ENCODE measurements around the gene DCLK2. TPM values are rescaled to one million over a fixed set of nuclear protein-coding genes. Genes with fewer than 3 reads are reported as not detected.

DCLK2 gene
- polyA plus RNA-seq, 1 of the 3 experiments (the other 2 are of a cell fraction), result 10.1 TPM

- Histone ChIP-seq H3K9me3 (no peaks in the 10 kb centered on the region), H3K9ac (no peak overlapping the region), H3K36me3 (replicated peaks in 1 of 2; ENCODE audit: control insufficient read depth in 1 of 2, insufficient read depth in 2 of 2, low read length in 1 of 2) (peaks cover 3 to 12% of the 10 kb centered on the region in 2 experiments), H3K9me2 (no peaks in the 10 kb centered on the region), H3K27ac (ENCODE audit: low read depth in 2 of 2, low read length in 1 of 2) (peak overlapping the region in 1 of 2 experiments; percentile 50; a peak in 2 of 4 replicates), H2AFZ (ENCODE audit: low read depth) (no peak overlapping the region), H3K4me3 (ENCODE audit: low read depth in 2 of 2, low read length in 1 of 2) (peak overlapping the region; percentile 83 to 92; a peak in 3 of 4 replicates), H3K27me3 (ENCODE audit: insufficient read depth) (no peaks in the 10 kb centered on the region), H3F3A (replicated peaks; ENCODE audit: insufficient read depth) (peaks cover 21% of the 10 kb centered on the region), H3K79me2 (ENCODE audit: insufficient read depth) (peaks cover 78% of the 10 kb centered on the region), H3K4me1 (ENCODE audit: control insufficient read depth in 1 of 2, insufficient read depth in 2 of 2, low read depth in 1 of 2, low read length in 1 of 2) (peaks cover 10 to 22% of the 10 kb centered on the region in 2 experiments), H3K4me2 (peak overlapping the region; percentile 93), H4K20me1 (ENCODE audit: insufficient read depth) (peaks cover 38% of the 10 kb centered on the region)
- ChIA-PET CTCF (interaction anchor here (0.6 to 1.5 kb wide), 5 partner anchors 14 to 70 kb away, joined by 3 to 4 read pairs (median 4); no protein-coding TSS in a partner anchor), POLR2A (no interaction called here)
- no peak for DNase-seq
- TF ChIP-seq EP300 (IDR thresholded peaks at IDR 0.05; ENCODE audit: borderline replicate concordance in 1 of 2, low read depth in 1 of 2, low read length in 1 of 2), result no peak
- TF ChIP-seq MXI1 (IDR thresholded peaks at IDR 0.05; ENCODE audit: low read depth, low read length), result no peak
- no peak for TF ChIP-seq RFX5 (IDR thresholded peaks at IDR 0.05; ENCODE audit: low read length)
- no peak for TF ChIP-seq TAF1 (IDR thresholded peaks at IDR 0.05; ENCODE audit: borderline replicate concordance, low read depth, low read length)
- TF ChIP-seq FOSL2 (IDR thresholded peaks at IDR 0.05; ENCODE audit: borderline replicate concordance, low read depth), result no peak
- no peak for TF ChIP-seq TEAD4 (IDR thresholded peaks at IDR 0.05; ENCODE audit: borderline replicate concordance, insufficient read depth)
- TF ChIP-seq ELF1 (IDR thresholded peaks at IDR 0.05), result no peak
- TF ChIP-seq SIN3A (IDR thresholded peaks at IDR 0.05; ENCODE audit: borderline replicate concordance, low read depth, low read length), result no peak
- 65% methylated on average over 1 of the region's 1 CpG for WGBS (ENCODE audit: low lambda C conversion rate)
Measured at GRCh38 chr4:150080875-150081274, 2.6 kb downstream of the DCLK2 start.

GRCh38 chr4:150082241-150082640 lies 4.0 kb downstream of the DCLK2 start:
- H3F3A ChIP-seq (replicated peaks; ENCODE audit: insufficient read depth), result peaks cover 21% of the 10 kb centered on the region
- peaks cover 10 to 19% of the 10 kb centered on the region in 2 experiments for H3K4me1 ChIP-seq (ENCODE audit: control insufficient read depth in 1 of 2, insufficient read depth in 2 of 2, low read depth in 1 of 2, low read length in 1 of 2)
- no peaks in the 10 kb centered on the region for H3K9me2 ChIP-seq
- H4K20me1 ChIP-seq (ENCODE audit: insufficient read depth), result peaks cover 38% of the 10 kb centered on the region
- 47% methylated on average over 1 of the region's 1 CpG for WGBS (ENCODE audit: low lambda C conversion rate)
- peak overlapping the region in 1 of 2 experiments; percentile 8; a peak in 1 of 4 replicates for H3K27ac ChIP-seq (ENCODE audit: low read depth in 2 of 2, low read length in 1 of 2)
- peaks cover 91% of the 10 kb centered on the region for H3K79me2 ChIP-seq (ENCODE audit: insufficient read depth)
- H3K9me3 ChIP-seq, result no peaks in the 10 kb centered on the region
- peak overlapping the region; percentile 93; the same call in 1 of the 2 replicates for H3K4me2 ChIP-seq
- TF ChIP-seq USF2 (IDR thresholded peaks at IDR 0.05; ENCODE audit: borderline replicate concordance, low read depth, low read length) (no peak), NRF1 (IDR thresholded peaks at IDR 0.05; ENCODE audit: low read depth, low read length) (no peak), POLR2AphosphoS5 (IDR thresholded peaks at IDR 0.05; ENCODE audit: low read depth, low read length) (no peak), EZH2phosphoT487 (IDR thresholded peaks at IDR 0.05; ENCODE audit: borderline replicate concordance, low read depth) (no peak), FOXM1 (IDR thresholded peaks at IDR 0.05; ENCODE audit: low read depth) (no peak), CHD2 (IDR thresholded peaks at IDR 0.05; ENCODE audit: low read length, partially characterized antibody) (no peak), FOXJ3 (CRISPR knock-in tag; IDR thresholded peaks at IDR 0.05) (no peak), FOSL2 (IDR thresholded peaks at IDR 0.05; ENCODE audit: borderline replicate concordance, low read depth) (no peak), REST (IDR thresholded peaks at IDR 0.05; ENCODE audit: low read depth, low read length) (no peak), YY1 (IDR thresholded peaks at IDR 0.05; ENCODE audit: low read depth) (no peak), ELF1 (IDR thresholded peaks at IDR 0.05) (no peak), EP300 (IDR thresholded peaks at IDR 0.05; ENCODE audit: borderline replicate concordance in 1 of 2, low read depth in 1 of 2, low read length in 1 of 2) (no peak), MXI1 (IDR thresholded peaks at IDR 0.05; ENCODE audit: low read depth, low read length) (no peak), SMC3 (IDR thresholded peaks at IDR 0.05; ENCODE audit: low read depth, low read length) (no peak), USF1 (IDR thresholded peaks at IDR 0.05; ENCODE audit: borderline replicate concordance, low read depth) (no peak)
- no peak for DNase-seq
- peak overlapping the region; percentile 16 to 21; a peak in 1 of 4 replicates for H3K4me3 ChIP-seq (ENCODE audit: low read depth in 2 of 2, low read length in 1 of 2)
- H3K27me3 ChIP-seq (ENCODE audit: insufficient read depth), result no peaks in the 10 kb centered on the region
- no peak overlapping the region for H2AFZ ChIP-seq (ENCODE audit: low read depth)
- ChIA-PET CTCF (interaction anchor here (0.9 to 1.1 kb wide), 2 partner anchors 70 to 155 kb away, joined by 3 read pairs; no protein-coding TSS in a partner anchor), POLR2A (no interaction called here)
- H3K9ac ChIP-seq, result no peak overlapping the region
- H3K36me3 ChIP-seq (replicated peaks in 1 of 2; ENCODE audit: control insufficient read depth in 1 of 2, insufficient read depth in 2 of 2, low read length in 1 of 2), result peaks cover 3 to 12% of the 10 kb centered on the region in 2 experiments

All from SK-N-SH (cell line).